Activated T-cell treated with anti-CD3 and anti-CD28 coated beads for 48 hours (primary cell): ENCODE measurements around the gene SHROOM3.

Experiments
- DNase-seq: peaks from one replicate; pipeline ENCODE4 v3.0.0-alpha.2; 2020; ENCODE audit warnings: low read depth

The SHROOM3 gene

GRCh38 chr4:76494243-76494642 lies 59.2 kb downstream of the SHROOM3 start:
- no peak for DNase-seq

GRCh38 chr4:76494871-76495590 lies 60.0 kb downstream of the SHROOM3 start:
- DNase-seq, result no peak

GRCh38 chr4:76498550-76498949 lies 63.5 kb downstream of the SHROOM3 start:
- DNase-seq, result no peak

GRCh38 chr4:76499461-76499860 lies 64.4 kb downstream of the SHROOM3 start:
- DNase-seq, result no peak

- DNase-seq, result no peak
Measured at GRCh38 chr4:76502886-76503285, 67.9 kb downstream of the SHROOM3 start.

GRCh38 chr4:76504613-76505465 lies 69.8 kb downstream of the SHROOM3 start:
- DNase-seq, result no peak

- no peak for DNase-seq
Measured at GRCh38 chr4:76511947-76512346, 76.9 kb downstream of the SHROOM3 start.

- DNase-seq, result no peak
Measured at GRCh38 chr4:76513482-76513881, 78.5 kb downstream of the SHROOM3 start.

GRCh38 chr4:76514087-76514486 lies 79.1 kb downstream of the SHROOM3 start:
- DNase-seq, result no peak

GRCh38 chr4:76515975-76516843 lies 81.2 kb downstream of the SHROOM3 start:
- DNase-seq, result no peak

- no peak for DNase-seq
Measured at GRCh38 chr4:76518241-76518640, 83.2 kb downstream of the SHROOM3 start.

- DNase-seq, result no peak
Measured at GRCh38 chr4:76523593-76523992, 88.6 kb downstream of the SHROOM3 start.

GRCh38 chr4:76525751-76526150 lies 90.7 kb downstream of the SHROOM3 start:
- no peak for DNase-seq

- DNase-seq, result no peak
Measured at GRCh38 chr4:76526585-76526990, 91.6 kb downstream of the SHROOM3 start.

- DNase-seq, result no peak
Measured at GRCh38 chr4:76527666-76528065, 92.6 kb downstream of the SHROOM3 start.

- no peak for DNase-seq
Measured at GRCh38 chr4:76531597-76531996, 96.6 kb downstream of the SHROOM3 start.

- no peak for DNase-seq
Measured at GRCh38 chr4:76532805-76533204, 97.8 kb downstream of the SHROOM3 start.

- no peak for DNase-seq
Measured at GRCh38 chr4:76533314-76533713, 98.3 kb downstream of the SHROOM3 start.

GRCh38 chr4:76535603-76536372 lies 100.8 kb downstream of the SHROOM3 start:
- no peak for DNase-seq

GRCh38 chr4:76536373-76536689 lies 101.3 kb downstream of the SHROOM3 start:
- DNase-seq, result no peak

GRCh38 chr4:76538296-76538695 lies 103.3 kb downstream of the SHROOM3 start:
- no peak for DNase-seq

GRCh38 chr4:76539979-76540378 lies 105.0 kb downstream of the SHROOM3 start:
- no peak for DNase-seq
